Muscle layer of duodenum (tissue), 2 donors: ENCODE results near the gene ZNF831.

Experiments
- H3K27ac ChIP-seq: one replicate; pipeline ENCODE4 v1.7.0; 2013; ENCODE audit warnings: mild to moderate bottlenecking, low read length
- H3K27me3 ChIP-seq: one replicate; pipeline ENCODE4 v1.7.0; 2013; ENCODE audit warnings: low read depth, mild to moderate bottlenecking, control low read depth, low read length
- H3K36me3 ChIP-seq, 2 donors: one replicate each; pipeline ENCODE4 v1.7.0; 2013; ENCODE audit warnings: low read length in 2 of 2, control low read depth in 1 of 2, mild to moderate bottlenecking in 1 of 2; ENCODE audit not compliant: insufficient read depth in 2 of 2, control insufficient read depth in 1 of 2
- H3K4me1 ChIP-seq, 2 donors: one replicate each; pipeline ENCODE4 v1.7.0; 2013; ENCODE audit warnings: low read length in 2 of 2, mild to moderate bottlenecking in 2 of 2, control low read depth in 1 of 2, moderate library complexity in 1 of 2; ENCODE audit not compliant: insufficient read depth in 2 of 2, control insufficient read depth in 1 of 2
- H3K4me3 ChIP-seq, 2 donors: one replicate each; pipeline ENCODE4 v1.7.0; 2013; ENCODE audit warnings: low read length in 2 of 2, low read depth in 1 of 2, mild to moderate bottlenecking in 1 of 2
- H3K9me3 ChIP-seq, 2 donors: one replicate each; pipeline ENCODE4 v1.7.0; 2013; ENCODE audit warnings: low read length in 2 of 2, control low read depth in 1 of 2, mild to moderate bottlenecking in 1 of 2; ENCODE audit not compliant: control insufficient read depth in 1 of 2
- donor health status: healthy.

ZNF831 gene

GRCh38 chr20:59125332-59125731 is 38.3 kb upstream of the ZNF831 start:
- H3K4me1 ChIP-seq = no peaks in the 10 kb centered on the region
- H3K9me3 ChIP-seq = peaks cover 3 to 7% of the 10 kb centered on the region in 2 donors
- no peak overlapping the region for H3K27ac ChIP-seq
- H3K27me3 ChIP-seq = no peaks in the 10 kb centered on the region
- H3K36me3 ChIP-seq = no peaks in the 10 kb centered on the region
- no peak overlapping the region for H3K4me3 ChIP-seq

DNA sequence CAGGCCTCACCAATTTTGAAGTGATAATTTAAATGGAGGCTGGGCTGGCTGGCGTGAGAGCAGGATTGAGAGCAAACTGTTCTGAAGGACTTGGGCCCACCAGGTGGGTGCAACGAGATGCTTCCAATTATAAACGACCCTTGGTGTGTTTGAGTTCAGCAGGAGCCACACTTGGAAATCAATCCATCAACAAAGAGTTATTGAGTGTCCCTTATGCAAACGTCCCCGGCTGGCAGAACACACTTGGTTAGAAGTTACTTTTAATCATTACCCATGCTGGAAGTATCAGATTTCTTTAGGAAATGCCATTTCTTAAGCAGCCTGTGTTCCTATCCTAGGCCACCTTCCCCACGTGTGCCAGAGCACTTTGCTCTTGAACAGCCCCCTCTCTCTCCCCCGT is 37.8 kb upstream of the ZNF831 start:
- Histone ChIP-seq H3K4me3 (no peak overlapping the region), H3K27me3 (no peaks in the 10 kb centered on the region), H3K36me3 (no peaks in the 10 kb centered on the region), H3K27ac (no peak overlapping the region), H3K9me3 (peaks cover 3 to 7% of the 10 kb centered on the region in 2 donors), H3K4me1 (no peaks in the 10 kb centered on the region)

DNA sequence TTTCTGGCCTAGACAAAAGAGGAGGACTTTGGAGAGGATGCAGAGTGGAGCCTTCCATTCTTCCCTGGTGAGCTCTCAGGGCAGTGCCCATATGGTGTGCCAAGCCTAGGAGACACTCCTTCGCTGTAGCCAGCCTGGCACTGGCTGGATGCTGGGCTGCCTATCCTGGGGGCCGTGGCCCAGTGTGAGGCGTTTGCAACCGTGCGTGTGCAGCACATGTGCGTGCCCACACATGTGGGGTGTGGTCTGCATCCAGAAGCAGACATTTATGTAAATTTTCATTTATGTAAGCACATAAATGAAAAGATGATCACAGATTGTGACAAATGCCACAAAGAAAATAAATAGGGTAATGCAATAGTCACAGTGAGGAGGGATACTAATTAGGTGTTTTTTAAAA is 35.8 kb upstream of the ZNF831 start:
- H3K4me3 ChIP-seq = no peak overlapping the region

DNA sequence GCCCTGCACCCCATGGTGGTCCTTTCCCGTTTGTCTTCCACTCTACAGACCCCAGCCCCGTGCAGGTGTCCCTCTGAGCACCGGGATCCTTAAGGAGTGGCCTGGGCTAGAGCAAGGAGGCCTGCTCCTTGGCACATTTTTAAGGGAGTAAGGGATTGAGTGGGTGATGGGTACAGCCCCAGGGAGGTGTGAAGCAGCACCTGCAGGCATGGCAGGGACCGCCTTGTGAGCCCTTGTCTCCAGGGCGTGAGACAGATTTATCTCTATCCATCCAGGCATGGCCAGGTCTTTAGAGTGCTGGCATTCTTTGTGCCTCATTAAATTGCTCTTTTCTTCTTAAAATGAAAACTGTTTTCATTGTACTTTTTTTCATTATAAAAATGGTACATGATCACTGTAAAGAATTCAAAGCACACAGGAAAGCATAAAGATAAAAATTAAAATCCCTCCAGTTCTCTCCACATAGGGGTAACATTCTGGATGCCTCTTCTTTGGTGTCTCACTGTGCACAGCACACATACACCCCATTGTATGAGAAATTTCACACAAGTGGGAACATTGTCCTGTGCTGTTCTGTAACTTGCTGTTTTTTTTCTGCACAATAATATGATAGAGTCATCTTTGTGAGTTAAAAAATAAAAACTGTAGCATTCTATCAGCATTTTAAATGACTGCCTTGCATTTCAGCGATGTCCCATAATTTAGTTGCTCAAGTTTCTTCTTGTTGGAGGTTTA is 31.9 kb upstream of the ZNF831 start:
- Histone ChIP-seq H3K9me3 (no peaks in the 10 kb centered on the region), H3K36me3 (no peaks in the 10 kb centered on the region), H3K27ac (no peak overlapping the region), H3K4me1 (no peaks in the 10 kb centered on the region), H3K4me3 (no peak overlapping the region), H3K27me3 (no peaks in the 10 kb centered on the region)

More for the DNA sequence above, 35.8 kb upstream of the ZNF831 start:
- Histone ChIP-seq H3K27me3 (no peaks in the 10 kb centered on the region), H3K4me1 (no peaks in the 10 kb centered on the region), H3K36me3 (no peaks in the 10 kb centered on the region), H3K27ac (no peak overlapping the region), H3K9me3 (no peaks in the 10 kb centered on the region)

DNA sequence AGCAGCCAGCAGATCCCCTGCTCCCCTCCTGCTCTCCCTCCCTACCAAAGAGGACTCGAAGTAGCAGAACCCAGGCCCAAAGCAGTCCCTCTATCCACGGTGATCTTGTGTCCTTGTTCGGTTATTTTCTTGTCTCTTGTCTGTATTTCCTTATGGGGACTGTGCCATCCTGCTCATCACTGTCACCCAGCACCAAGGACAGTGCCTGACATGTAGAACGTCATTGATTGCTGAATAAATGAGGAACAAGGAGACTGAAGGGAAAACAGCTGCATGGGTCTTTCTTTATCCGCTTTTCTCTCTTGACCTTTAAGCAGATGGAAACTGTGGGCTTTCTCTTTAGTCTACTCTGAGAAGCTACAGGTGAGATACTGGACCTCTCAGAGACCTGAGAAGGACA is 29.4 kb upstream of the ZNF831 start:
- no peaks in the 10 kb centered on the region for H3K4me1 ChIP-seq
- H3K36me3 ChIP-seq = no peaks in the 10 kb centered on the region

GRCh38 chr20:59135093-59135492 is 28.5 kb upstream of the ZNF831 start:
- H3K27me3 ChIP-seq = no peaks in the 10 kb centered on the region
- H3K9me3 ChIP-seq = no peaks in the 10 kb centered on the region
- H3K36me3 ChIP-seq = no peaks in the 10 kb centered on the region
- no peak overlapping the region for H3K4me3 ChIP-seq
- H3K4me1 ChIP-seq = no peaks in the 10 kb centered on the region
- H3K27ac ChIP-seq = no peak overlapping the region

More for the DNA sequence above, 29.4 kb upstream of the ZNF831 start:
- Histone ChIP-seq H3K27ac (no peak overlapping the region), H3K9me3 (no peaks in the 10 kb centered on the region), H3K27me3 (no peaks in the 10 kb centered on the region), H3K4me3 (no peak overlapping the region)

DNA sequence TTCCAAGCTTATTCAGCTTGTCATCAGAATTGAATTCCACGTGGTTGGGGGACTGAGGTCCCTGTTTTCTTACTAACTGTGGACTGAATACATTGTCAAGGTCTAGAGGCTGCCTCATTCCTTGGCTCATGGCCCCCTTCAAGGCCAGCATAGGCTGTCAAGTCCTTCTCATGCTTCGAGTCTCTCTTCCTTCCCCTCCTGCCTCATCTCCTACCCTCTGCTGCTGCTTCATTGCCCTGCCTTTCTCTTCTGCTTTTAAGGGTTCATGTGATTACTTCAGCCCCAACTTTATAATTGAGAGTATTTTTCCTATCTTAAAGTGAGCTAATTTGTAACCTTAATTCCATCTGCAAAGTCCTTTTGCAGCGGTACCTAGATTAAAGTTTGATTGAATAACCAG is 27.6 kb upstream of the ZNF831 start:
- no peaks in the 10 kb centered on the region for H3K36me3 ChIP-seq
- no peaks in the 10 kb centered on the region for H3K27me3 ChIP-seq
- no peaks in the 10 kb centered on the region for H3K9me3 ChIP-seq
- H3K27ac ChIP-seq = no peak overlapping the region
- no peak overlapping the region for H3K4me3 ChIP-seq
- H3K4me1 ChIP-seq = no peaks in the 10 kb centered on the region

GRCh38 chr20:59137532-59137931 is 26.1 kb upstream of the ZNF831 start:
- no peaks in the 10 kb centered on the region for H3K36me3 ChIP-seq
- no peaks in the 10 kb centered on the region for H3K9me3 ChIP-seq
- H3K27me3 ChIP-seq = no peaks in the 10 kb centered on the region
- no peaks in the 10 kb centered on the region for H3K4me1 ChIP-seq
- no peak overlapping the region for H3K4me3 ChIP-seq
- no peak overlapping the region for H3K27ac ChIP-seq

GRCh38 chr20:59138114-59138748 is 25.4 kb upstream of the ZNF831 start:
- no peaks in the 10 kb centered on the region for H3K27me3 ChIP-seq
- H3K9me3 ChIP-seq = no peaks in the 10 kb centered on the region
- H3K27ac ChIP-seq = no peak overlapping the region
- H3K4me3 ChIP-seq = no peak overlapping the region
- no peaks in the 10 kb centered on the region for H3K36me3 ChIP-seq
- H3K4me1 ChIP-seq = no peaks in the 10 kb centered on the region

- Histone ChIP-seq H3K4me3 (no peak overlapping the region), H3K4me1 (no peaks in the 10 kb centered on the region), H3K36me3 (no peaks in the 10 kb centered on the region), H3K27me3 (no peaks in the 10 kb centered on the region), H3K9me3 (no peaks in the 10 kb centered on the region), H3K27ac (no peak overlapping the region)
Measured at GRCh38 chr20:59139998-59140397, 23.6 kb upstream of the ZNF831 start.

DNA sequence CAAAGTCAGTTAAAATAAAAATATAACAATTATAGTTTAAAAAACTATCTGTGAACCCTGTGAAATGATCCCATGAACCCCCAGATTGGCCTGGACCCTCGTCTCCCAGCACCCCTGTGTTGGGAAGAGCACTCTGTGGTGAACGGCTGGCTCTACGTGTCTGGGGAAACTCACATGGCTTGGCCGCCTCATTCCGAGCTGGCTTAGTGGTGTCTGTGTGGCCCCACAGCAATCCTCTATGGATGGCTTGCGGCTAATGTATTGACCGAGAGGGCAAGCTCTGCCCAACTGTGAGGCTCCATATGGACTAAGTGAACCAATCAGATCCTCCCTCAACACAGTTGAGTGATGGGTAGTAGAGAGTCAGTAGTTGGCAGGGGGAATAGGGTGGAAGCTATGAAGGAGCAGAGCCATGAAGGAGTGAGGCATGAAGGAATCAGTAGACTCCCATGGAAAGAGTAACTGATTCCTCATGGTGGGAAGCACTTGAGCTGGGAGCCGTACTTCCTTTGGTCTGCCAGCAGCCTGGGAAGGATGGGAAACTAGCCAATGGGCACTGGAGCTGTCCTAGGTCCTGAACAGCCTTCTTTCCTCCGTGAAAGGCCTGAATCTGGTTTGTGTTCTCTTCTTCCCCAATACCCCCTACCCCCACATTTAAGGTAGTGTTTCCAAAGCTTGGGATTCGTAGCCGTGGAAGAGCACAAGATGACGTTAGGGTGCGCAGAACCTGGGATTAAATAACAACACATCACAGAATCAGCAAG is 21.6 kb upstream of the ZNF831 start:
- H3K36me3 ChIP-seq = no peaks in the 10 kb centered on the region
- no peaks in the 10 kb centered on the region for H3K9me3 ChIP-seq
- H3K4me3 ChIP-seq = no peak overlapping the region
- H3K27ac ChIP-seq = no peak overlapping the region
- H3K4me1 ChIP-seq = peaks cover 4 to 9% of the 10 kb centered on the region in 2 donors
- H3K27me3 ChIP-seq = no peaks in the 10 kb centered on the region
